Heart left ventricle (tissue), 16 donors: ENCODE data around the gene ERCC2. TPM values are rescaled to one million over a fixed set of nuclear protein-coding genes. Genes with fewer than 3 reads are reported as not detected.
A peak's percentile ranks its signal among the peaks of the same experiment; 100 is the strongest.
"Not testable (repeated sequence)": the region's sequence is repeated elsewhere in the genome, so short reads cannot be mapped to it uniquely, and the experiment has no call there.

Source experiments
- ATAC-seq, 4 donors: fragments of 200-7000 bp; cut with Tn5 transposase; one replicate each; pipeline ENCODE4 v1.9.1; 2020 to 2022; ENCODE audit warnings: moderate library complexity in 4 of 4, mild to moderate bottlenecking in 3 of 4, moderate number of reproducible peaks in 1 of 4
- DNase-seq, 5 donors: peaks; one replicate each; pipeline ENCODE4 v3.0.0-alpha.2; 2020
- H3K27ac ChIP-seq, 12 donors: fragments of 200-600 bp; sonication (generic) in 4 of 12; one replicate each; pipeline versions ENCODE4 v1.5.0 to v1.8.0; 2016 to 2022; ENCODE audit warnings: mild to moderate bottlenecking in 2 of 12
- H3K27me3 ChIP-seq, 9 donors: fragments of 200-600 bp; sonication (generic) in 2 of 9; one replicate each; pipeline versions ENCODE4 v1.5.1 to v1.8.0; 2016 to 2022; ENCODE audit warnings: mild to moderate bottlenecking in 3 of 9
- H3K36me3 ChIP-seq, 9 donors: fragments of 200-600 bp; sonication (generic) in 2 of 9; one replicate each; pipeline versions ENCODE4 v1.5.0 to v1.8.0; 2018 to 2022; ENCODE audit warnings: mild to moderate bottlenecking in 2 of 9
- H3K4me1 ChIP-seq, 12 donors: fragments of 200-600 bp; sonication (generic) in 4 of 12; one replicate each; pipeline versions ENCODE4 v1.5.0 to v1.8.0; 2016 to 2022; ENCODE audit warnings: mild to moderate bottlenecking in 3 of 12
- H3K4me3 ChIP-seq, 12 donors: fragments of 200-600 bp; sonication (generic) in 4 of 12; one replicate each; pipeline versions ENCODE4 v1.5.0 to v1.8.0; 2017 to 2022; ENCODE audit warnings: mild to moderate bottlenecking in 9 of 12, moderate library complexity in 4 of 12
- H3K9me3 ChIP-seq, 12 donors: fragments of 200-600 bp; sonication (generic) in 4 of 12; one replicate each; pipeline versions ENCODE4 v1.5.0 to v1.8.0; 2016 to 2022; ENCODE audit warnings: mild to moderate bottlenecking in 1 of 12
- CTCF ChIP-seq, 12 donors: fragments of 200-600 bp; sonication (generic) in 4 of 12; IDR thresholded peaks; one replicate each; pipeline versions ENCODE4 v1.5.0 to v1.8.0; 2018 to 2022; ENCODE audit warnings: antibody characterized with exemption in 12 of 12, mild to moderate bottlenecking in 5 of 12
- POLR2A ChIP-seq, 2 donors: fragments of 450-650 bp; IDR thresholded peaks; one replicate each; pipeline ENCODE4 v1.6.1; 2017; ENCODE audit warnings: antibody characterized with exemption in 2 of 2, mild to moderate bottlenecking in 2 of 2, moderate library complexity in 2 of 2
- WGBS, 4 donors: extraction: QIAGEN DNeasy Blood & Tissue Kit in 2 of 4; methylation state at CpG; one replicate each; pipeline versions ENCODE4 v1.1.5 to v1.1.7; 2013 to 2018; 5-methylcytosine and 5-hydroxymethylcytosine counted together
- intact Hi-C, 10 donors: fragments of 100-400 bp; cut with DNase I; formaldehyde crosslinking; loops; one replicate each; pipeline versions ENCODE4 v1.11.1 to v1.14.2; 2022
- polyA plus RNA-seq, 2 donors: library from polyadenylated mRNA; stranded (reverse); fragments of 200-250 nt; gene quantifications; one replicate each; pipeline ENCODE4 v1.2.3, GENCODE V29; 2013
- total RNA-seq, 9 donors: library from RNA; depleted of rRNA in 2 of 9; stranded (reverse); fragments of >200 nt in 2 of 9; fragmentation: NEBNext Ultra II Directional in 3 of 9; extraction: Animal tissue kit (Norgen Biotek cat#: 25700) in 3 of 9; gene quantifications; one replicate each; pipeline versions ENCODE4 v1.1.0 to v1.2.4, GENCODE V29; 2016 to 2023
- donor health status: ischemic (EF 13 %, LVEDD 7.1; RV severe dilation, severe dysfunction).
- donor health status: healthy with polysubstance abuse.
- donor health status: DM: no; HTN: yes; CAD: no.
- donor health status: DM: no; HTN: no; CAD: no.
- donor health status: ischemic (EF 25% LVEDD 6.9; RV normal size, moderate dysfunction).
- donor health status: ischemic (EF 25% LVEDD 5.7; RV mildly dilated, moderate dysfunction).
- donor health status: healthy.
- donor health status: DM: yes; HTN: yes; CAD: no.
- donor health status: ischemic (EF 35%, LVEDD 5.7; RV mildly dilated, moderate dysfunction).
- donor health status: nonischemic (EF 11% LVEDD 7.7; RV severe dilation, severe dysfunction).
- donor health status: DM: yes; HTN: yes; CAD: no.
- donor health status: PGD.
- donor health status: ischemic (EF 29% LVEDD 5.4; RV normal size, mild dysfunction).
- donor health status: nonischemic (EF 23%, LVEDD 6.1; RV moderate dilation, normal function).

Gene ERCC2
- total and polyA plus RNA-seq, 11 donors, result 5.8 to 24.1 (median 12.4) TPM

GRCh38 chr19:45418802-45419201 lies 48.4 kb upstream of the ERCC2 start:
- TF ChIP-seq CTCF (IDR thresholded peaks at IDR 0.05) (no peak), POLR2A (IDR thresholded peaks at IDR 0.05) (no peak)
- Histone ChIP-seq H3K4me1 (peaks cover 2 to 35% (median 12%) of the 10 kb centered on the region in 12 donors), H3K36me3 (peaks cover 0 to 74% (median 54%) of the 10 kb centered on the region in 9 donors), H3K27me3 (no peaks in the 10 kb centered on the region), H3K27ac (peak overlapping the region in 2 of 12 donors; percentile 10 to 53), H3K9me3 (no peaks in the 10 kb centered on the region), H3K4me3 (no peak overlapping the region)
- no peak for DNase-seq
- 70 to 80% (median 74%) methylated on average over 8 to 9 of the region's 9 CpGs for WGBS, 4 donors
- no peak for ATAC-seq
- intact Hi-C loops, result no loop called here

- H3K36me3 ChIP-seq, result peaks cover 0 to 89% (median 70%) of the 10 kb centered on the region in 9 donors
- peak in 1 of 5 donors; percentile 33 for DNase-seq
- H3K4me1 ChIP-seq, result peaks cover 0 to 27% (median 4%) of the 10 kb centered on the region in 12 donors
- 62 to 91% (median 74%) methylated on average over 4 of the region's 4 CpGs for WGBS, 4 donors
- H3K27ac ChIP-seq, result peak overlapping the region in 6 of 12 donors; percentile 24 to 57 (median 55)
- ATAC-seq, result no peak
- intact Hi-C loops, result no loop called here
- no peak overlapping the region for H3K4me3 ChIP-seq
- no peaks in the 10 kb centered on the region for H3K9me3 ChIP-seq
- no peak for TF ChIP-seq CTCF (IDR thresholded peaks at IDR 0.05)
- no peak for TF ChIP-seq POLR2A (IDR thresholded peaks at IDR 0.05)
- no peaks in the 10 kb centered on the region for H3K27me3 ChIP-seq
Observed at GRCh38 chr19:45417151-45417550, 46.8 kb upstream of the ERCC2 start.

GRCh38 chr19:45414468-45414867 lies 44.1 kb upstream of the ERCC2 start:
- H3K27ac ChIP-seq, result no peak overlapping the region
- DNase-seq (peak in 1 of 5 donors; percentile 24), ATAC-seq (no peak)
- peaks cover 0 to 23% (median 4%) of the 10 kb centered on the region in 12 donors for H3K4me1 ChIP-seq
- no peak overlapping the region for H3K4me3 ChIP-seq
- TF ChIP-seq CTCF (IDR thresholded peaks at IDR 0.05), result no peak
- no peak for TF ChIP-seq POLR2A (IDR thresholded peaks at IDR 0.05)
- no peaks in the 10 kb centered on the region for H3K9me3 ChIP-seq
- no peaks in the 10 kb centered on the region for H3K27me3 ChIP-seq
- intact Hi-C loops, result no loop called here
- peaks cover 0 to 81% (median 63%) of the 10 kb centered on the region in 9 donors for H3K36me3 ChIP-seq
- WGBS, 4 donors, result 89 to 97% (median 94%) methylated on average over 8 of the region's 8 CpGs

GRCh38 chr19:45413497-45413896 lies 43.1 kb upstream of the ERCC2 start:
- peak in 1 of 4 donors; percentile 7 for ATAC-seq
- peak overlapping the region in 5 of 12 donors; percentile 1 to 29 (median 26) for H3K27ac ChIP-seq

GRCh38 chr19:45410330-45410729 lies 40.0 kb upstream of the ERCC2 start:
- H3K27ac ChIP-seq, H3K9me3 ChIP-seq, H3K27me3 ChIP-seq, ATAC-seq, H3K4me3 ChIP-seq, DNase-seq, intact Hi-C loops: not testable (repeated sequence)
- Histone ChIP-seq H3K4me1 (peaks cover 0 to 31% (median 9%) of the 10 kb centered on the region in 12 donors), H3K36me3 (peaks cover 0 to 54% (median 31%) of the 10 kb centered on the region in 9 donors)
- 94 to 95% (median 95%) methylated on average over 4 of the region's 4 CpGs for WGBS, 4 donors

More at GRCh38 chr19:45413497-45413896, 43.1 kb upstream of the ERCC2 start:
- Histone ChIP-seq H3K27me3 (no peaks in the 10 kb centered on the region), H3K9me3 (no peaks in the 10 kb centered on the region), H3K4me3 (no peak overlapping the region), H3K36me3 (peaks cover 0 to 79% (median 59%) of the 10 kb centered on the region in 9 donors), H3K4me1 (peaks cover 0 to 23% (median 4%) of the 10 kb centered on the region in 12 donors)
- WGBS, 4 donors, result 65 to 76% (median 68%) methylated on average over 6 of the region's 6 CpGs
- no peak for TF ChIP-seq CTCF (IDR thresholded peaks at IDR 0.05)
- no peak for TF ChIP-seq POLR2A (IDR thresholded peaks at IDR 0.05)
- DNase-seq, result peak in 1 of 5 donors; percentile 44
- intact Hi-C loops, result no loop called here
